Hematopoietic multipotent progenitor cell treated with erythropoietin and hydrocortisone succinate and interleukin-3 and kit ligand, for 8 days (in vitro differentiated cells): ENCODE measurements around the gene SPATA18.

ENCODE experiments used
- DNase-seq: peaks from one replicate; pipeline ENCODE4 v3.0.0-alpha.2; 2015

Gene SPATA18, protein sequence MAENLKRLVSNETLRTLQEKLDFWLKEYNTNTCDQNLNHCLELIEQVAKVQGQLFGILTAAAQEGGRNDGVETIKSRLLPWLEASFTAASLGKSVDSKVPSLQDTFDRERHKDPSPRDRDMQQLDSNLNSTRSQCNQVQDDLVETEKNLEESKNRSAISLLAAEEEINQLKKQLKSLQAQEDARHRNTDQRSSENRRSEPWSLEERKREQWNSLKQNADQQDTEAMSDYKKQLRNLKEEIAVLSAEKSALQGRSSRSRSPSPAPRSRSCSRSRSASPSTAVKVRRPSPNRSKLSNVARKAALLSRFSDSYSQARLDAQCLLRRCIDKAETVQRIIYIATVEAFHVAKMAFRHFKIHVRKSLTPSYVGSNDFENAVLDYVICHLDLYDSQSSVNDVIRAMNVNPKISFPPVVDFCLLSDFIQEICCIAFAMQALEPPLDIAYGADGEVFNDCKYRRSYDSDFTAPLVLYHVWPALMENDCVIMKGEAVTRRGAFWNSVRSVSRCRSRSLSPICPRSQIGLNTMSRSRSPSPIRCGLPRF

DNA sequence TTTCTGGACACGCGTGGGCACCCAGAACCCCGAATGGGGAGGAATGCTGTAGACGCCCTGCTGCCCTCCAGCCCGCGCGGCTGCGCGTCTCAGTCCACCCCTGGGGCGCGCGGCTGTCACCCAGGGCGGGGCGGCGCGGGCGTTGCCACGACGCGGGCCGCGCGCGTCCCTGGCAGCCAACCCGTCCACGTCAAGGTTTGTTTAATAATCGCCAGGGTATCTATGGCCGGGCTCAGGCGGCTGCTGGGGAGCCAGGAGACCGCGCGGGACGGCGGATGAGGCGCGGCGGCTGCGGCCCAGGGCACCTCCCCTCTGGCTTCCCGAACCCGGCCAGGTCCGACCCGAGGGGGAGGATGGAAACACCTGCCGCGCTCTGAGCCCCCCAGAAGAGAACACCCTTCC lies at the start of gene SPATA18:
SPATA18 (plus strand) TSS at position 92 of the 402 bp plus-strand sequence. CDS start 401 bp downstream, outside the sequence.
- no peak for DNase-seq

DNA sequence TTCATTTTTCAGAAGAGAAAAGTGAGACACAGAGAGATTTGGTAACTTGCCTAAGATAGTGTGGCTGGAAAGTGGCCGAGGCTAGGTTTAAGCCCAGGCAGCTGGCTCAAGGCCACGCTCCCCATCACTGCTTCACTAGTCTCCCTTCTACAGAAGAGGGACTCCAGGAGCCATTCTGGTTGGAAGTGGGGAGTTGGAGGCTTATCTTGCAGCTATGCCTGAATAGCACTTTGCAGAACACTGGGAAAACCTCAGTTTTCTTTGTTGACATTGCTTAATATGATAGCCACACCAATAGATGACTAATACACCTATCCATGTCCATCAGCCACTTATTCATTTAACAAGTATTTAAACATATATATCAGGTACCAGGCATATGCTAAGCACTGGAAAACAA lies 49.5 kb upstream of the SPATA18 start:
- no peak for DNase-seq

DNA sequence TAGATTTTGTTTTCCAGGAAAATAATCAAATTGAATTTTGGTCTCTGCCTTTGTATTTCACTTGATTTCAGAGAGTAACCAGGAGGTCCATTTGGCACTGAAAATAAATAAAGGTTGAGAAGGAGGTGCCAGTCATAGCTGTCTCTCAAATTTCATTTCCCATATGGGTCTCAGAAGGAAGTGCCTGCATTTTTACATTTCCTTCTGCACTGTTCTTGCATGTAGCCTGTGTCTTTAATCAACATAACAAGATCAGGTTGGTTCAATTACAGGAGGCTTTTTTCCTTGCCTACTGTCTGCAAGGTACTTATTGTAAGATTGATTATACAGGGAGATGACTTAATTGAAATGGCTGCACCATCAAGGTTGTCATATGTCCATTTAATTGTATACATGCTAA lies 46.7 kb upstream of the SPATA18 start:
- no peak for DNase-seq

DNA sequence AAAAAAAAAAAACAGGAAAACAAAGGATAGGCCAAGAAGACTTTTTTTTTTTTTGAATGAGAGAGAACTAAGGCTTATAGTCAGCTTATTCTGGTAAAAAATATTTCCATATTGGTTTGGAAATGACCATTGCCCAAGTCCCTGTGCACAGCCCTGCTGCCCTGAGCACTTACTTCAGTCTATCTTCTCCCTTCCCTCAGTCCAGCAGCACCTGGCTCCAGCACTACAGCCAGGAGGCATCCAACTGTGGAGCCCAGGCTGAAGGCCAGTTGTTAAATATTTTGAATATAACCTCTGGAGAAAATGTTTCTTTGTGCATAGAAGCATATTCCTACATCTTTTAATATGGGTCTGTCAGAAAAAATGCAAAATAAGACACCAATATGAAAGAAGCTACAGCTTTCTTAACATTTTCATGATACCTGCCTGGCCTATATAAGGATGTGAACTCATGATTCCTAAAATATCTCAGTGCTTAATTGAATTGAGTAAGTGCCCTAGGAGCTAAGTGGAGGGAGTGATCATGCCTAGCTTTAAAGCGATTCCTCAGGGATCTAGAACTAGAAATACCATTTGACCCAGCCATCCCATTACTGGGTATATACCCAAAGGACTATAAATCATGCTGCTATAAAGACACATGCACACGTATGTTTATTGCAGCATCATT lies 45.4 kb upstream of the SPATA18 start:
- DNase-seq, result no peak

DNA sequence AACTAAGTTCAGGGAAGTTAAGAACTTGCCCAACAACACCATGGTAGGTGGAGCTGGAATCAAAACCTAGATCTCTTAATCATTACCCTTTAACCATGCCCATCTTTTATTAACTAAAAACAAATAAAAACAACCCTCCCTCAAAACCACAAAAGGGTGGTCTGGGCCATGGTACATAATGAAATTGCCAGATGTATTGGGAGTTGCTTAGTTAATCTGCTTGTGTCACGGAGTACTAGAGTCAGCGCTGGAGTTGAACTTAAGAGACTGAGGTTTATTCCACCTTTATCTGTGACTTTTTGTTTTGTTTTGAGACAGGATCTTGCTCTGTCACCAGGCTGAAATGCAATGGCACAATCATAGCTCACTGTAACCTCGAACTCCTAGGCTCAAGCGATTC lies 44.2 kb upstream of the SPATA18 start:
- DNase-seq, result no peak

DNA sequence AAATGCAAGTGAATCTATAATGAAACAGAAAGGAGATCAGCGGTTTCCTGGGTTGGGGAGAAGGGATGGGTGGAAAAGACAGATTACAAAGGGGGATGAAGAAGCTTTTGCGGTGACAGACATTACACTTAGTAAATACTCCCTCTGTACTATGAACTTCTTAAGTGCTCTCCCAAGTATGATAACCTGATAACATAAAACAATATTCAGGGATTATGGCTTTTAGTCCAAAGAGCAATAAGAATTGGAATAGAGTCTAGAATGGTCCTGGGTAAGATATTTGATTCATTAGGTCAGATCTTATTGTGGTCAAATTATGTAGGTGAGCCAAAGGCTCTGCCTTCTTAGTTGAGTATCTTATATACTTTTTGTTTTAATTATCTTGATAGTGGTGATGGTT lies 40.1 kb upstream of the SPATA18 start:
- DNase-seq, result no peak

DNA sequence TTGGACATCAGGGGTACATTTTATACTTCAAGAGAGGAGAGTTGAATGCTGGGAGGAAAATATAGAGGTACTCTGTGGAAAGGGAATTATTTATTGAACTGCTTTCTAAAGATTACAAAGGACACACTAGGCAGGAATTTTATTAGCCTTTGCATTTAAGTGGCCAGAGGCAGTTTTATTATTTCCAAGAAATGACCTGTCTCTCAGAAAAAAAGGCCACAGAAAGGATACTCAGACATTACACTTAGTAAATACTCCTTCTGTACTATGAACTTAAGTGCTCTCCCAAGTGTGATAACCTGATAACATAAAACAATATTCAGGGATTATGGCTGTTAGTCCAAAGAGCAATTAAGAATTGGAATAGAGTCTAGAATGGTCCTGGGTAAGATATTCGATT lies 38.5 kb upstream of the SPATA18 start:
- DNase-seq, result no peak

DNA sequence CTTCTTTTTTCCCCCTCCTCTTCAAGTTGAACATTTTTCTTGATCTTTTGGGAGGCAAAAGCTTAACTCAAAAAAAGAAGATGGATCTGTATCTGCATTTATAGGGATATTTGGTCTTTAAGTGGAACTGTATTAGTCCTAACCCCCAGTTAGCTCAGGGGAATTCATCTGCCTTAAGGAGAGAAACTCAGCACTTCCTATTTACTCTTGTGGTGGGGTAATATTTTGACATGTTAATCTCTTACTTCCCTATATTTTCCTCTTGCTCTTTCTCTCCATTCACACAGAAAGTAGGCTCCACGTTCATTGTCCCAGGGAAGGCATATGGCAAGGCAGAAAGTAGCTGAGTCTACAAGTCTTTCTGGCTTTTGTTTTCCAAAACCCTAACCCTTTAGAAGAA lies 36.2 kb upstream of the SPATA18 start:
- no peak for DNase-seq

DNA sequence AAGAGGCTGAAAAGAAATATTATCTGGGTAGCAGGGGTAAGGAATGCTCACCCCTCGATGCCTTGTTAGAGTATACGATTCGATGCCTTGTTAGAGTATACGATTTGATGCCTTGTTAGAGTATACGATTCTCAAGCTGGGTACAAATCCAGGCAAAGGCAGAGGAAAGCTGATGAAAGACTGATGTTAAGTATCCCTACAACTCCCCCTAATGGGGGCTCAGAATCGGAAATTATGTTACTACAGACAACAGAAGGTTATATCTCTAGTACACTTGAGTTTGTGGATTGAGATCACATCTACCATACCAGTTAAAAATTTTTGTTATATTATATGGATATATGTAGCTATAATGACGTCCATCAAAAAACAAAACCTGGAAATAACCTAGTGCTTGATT lies 35.7 kb upstream of the SPATA18 start:
- peak; percentile 7 for DNase-seq

DNA sequence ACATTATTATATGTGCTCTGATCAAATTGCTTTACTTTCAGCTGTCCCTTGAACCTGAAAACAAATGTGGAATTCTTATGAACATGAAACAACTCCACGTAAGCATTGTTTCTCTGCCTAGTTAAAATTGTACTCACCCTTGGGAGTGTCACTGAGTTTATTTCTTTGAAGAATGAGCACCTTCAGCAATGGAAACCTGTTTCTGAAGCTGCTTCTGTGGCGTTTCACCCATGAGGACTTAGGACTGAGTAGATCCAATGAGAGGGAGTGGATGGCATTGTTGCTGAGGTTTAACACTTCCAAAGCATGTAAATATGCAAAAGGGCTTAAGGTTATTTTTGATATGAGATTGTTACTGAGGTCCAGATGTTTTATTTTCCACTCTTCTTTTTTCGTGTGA lies 34.1 kb upstream of the SPATA18 start:
- no peak for DNase-seq

DNA sequence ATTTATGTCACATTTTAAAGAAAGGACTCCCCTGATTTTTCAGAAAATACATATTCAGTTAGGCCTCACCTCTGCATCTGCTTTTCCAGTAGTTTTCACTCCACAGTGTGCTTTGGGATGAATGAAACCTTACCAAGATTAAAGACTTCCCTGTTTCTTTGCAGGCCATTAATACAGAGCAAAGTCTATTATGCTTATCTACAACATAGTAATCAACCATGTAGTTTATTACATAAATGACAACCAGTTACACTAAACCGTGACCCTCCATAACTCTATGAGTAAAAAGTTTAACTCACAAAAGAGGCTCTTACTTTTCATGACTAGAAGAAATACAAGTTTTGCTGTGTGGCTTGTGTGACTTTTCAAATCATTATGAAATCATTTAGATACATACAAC lies 33.3 kb upstream of the SPATA18 start:
- no peak for DNase-seq

DNA sequence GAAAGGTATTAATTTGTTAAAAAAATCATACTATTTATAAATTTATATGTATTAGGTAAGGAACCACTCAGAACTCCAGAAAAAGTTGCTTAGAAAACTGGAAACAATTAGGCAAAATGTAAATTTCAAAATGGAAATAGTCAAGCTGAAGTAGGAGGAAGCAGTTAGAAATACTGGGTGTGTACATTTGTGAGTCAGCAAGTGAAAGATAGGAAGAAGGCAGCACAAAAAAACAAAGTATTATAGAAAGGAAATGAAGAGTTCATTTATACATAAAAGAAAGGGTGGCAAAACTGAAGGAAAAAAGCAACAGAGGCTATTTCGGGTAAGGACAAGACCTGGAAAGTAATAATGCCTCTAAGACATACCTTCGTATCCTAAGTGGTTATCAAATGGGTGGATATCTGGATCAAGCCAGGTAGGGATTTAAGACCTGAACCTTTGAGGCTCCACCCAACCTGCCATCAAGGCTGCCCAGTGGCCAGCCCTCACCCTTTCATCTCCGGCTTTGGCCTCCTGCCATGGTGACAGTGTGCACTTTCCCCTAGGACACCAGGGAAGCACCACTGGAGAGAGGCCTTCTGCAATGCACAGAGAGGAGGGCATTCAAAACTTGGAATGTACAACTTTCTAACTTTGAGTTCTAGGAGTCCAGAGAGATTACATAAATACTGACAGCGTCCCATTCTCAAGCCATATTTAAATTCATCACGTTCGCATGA lies 31.0 kb upstream of the SPATA18 start, which contains the start of gene LRRC66:
LRRC66 (minus strand) TSS at position 428 of the 722 bp plus-strand sequence. CDS start 2,750 bp downstream, outside the sequence.
- no peak for DNase-seq

DNA sequence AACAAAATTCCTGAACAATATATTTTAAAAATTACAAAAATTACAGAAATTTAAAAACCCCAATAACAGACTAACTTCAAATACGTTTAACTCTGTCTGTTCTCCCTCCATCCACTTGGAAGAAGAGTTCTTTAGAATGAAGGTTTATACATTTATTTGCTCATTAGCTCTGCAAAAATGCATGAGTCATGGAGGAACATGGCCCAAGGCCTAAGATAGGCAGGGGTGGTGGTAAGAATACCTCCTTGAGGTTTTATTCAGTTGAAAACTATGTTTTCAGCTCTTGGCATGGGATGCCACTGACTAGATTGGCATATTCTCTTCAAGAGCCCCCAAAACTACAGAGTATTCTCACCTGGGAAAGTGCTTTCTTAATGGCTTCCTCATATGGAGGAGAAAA lies 22.1 kb upstream of the SPATA18 start:
- DNase-seq, result no peak

DNA sequence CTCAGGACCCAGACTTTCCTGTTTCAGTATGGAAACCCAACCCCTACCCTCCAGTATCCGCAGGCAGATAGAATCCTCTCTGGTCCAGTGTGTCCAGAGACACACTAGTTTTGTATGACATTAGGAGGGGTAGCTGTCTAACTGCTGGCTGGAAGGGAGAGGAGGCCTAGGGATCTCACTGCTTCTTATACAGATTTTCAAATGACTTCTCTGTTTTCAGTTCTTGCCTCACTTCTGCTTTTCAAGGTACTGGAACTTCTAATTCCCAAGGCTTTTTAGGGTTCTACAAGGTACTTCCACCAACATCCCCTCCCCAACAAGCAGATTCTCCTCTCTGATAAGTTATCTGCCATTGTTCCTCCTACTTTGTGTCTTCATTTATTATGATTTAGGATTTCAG lies 19.1 kb upstream of the SPATA18 start:
- no peak for DNase-seq

DNA sequence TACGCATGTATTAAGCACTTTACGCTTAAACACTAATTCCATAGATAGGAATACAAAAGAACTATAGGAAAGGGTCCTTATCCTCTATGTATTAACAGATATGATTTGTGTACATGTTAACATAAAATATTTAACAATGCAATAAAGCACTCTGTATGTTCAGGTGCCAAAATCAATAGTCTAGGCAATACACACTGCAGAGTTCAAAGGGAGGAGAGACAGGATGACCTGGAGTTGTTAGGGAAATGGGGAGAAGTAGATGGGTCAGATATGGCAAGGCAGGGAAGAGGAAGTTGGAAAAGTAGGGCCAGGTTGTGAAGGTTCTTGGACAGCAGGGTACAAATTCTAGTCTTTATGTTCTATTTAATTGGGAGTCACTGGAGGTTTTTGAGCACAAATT lies 15.9 kb upstream of the SPATA18 start:
- DNase-seq, result no peak

DNA sequence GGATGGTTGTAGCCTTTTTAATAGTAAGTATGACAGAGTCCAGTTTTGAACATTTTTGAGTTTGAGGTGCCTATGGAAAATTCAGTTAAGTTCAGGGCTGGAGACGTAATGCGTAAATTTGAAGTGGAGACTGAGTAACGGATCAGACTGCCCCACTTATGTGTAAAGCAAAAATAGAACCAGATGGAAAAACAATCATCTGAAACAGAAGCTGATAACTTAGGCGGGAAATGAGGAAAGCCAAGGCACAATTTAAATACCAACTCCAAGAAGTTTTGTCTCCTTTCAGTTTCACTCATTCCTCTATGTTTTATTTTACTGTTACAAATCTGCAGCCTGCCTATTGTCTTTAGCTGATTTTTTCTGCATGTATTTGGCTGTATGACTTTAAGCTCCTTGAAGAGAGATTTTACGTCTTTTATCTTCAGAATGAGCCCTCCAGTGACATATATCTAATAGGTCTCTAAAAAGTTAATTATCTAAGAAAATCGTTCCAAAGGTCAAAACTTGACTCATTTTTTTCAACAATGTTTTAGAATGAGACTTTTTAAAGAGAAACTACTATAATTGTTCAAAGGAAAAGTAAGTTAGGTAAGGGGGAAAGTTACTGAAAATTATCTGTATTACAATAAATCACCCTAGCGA lies 14.1 kb upstream of the SPATA18 start:
- no peak for DNase-seq

DNA sequence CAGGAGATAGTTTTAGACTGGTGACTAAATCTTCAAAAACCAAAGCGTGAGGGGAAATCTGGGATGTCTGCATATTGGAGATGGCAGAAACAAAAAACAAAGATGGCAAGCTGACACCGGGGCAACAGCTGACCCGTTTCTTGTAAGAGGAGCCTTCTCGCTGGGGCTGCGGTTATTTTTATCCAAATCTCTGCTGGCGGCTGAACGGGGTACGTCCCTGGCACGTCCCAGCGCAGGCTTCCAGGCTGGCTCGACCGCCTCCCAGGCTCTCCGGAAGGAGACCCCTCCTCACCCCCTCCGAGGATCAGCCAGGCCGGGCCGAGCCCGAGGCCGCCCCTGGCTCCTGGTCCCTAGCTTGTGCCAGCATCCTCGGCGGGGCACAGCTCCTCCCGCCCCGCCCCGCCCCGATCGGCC lies 13.4 kb upstream of the SPATA18 start:
- no peak for DNase-seq

DNA sequence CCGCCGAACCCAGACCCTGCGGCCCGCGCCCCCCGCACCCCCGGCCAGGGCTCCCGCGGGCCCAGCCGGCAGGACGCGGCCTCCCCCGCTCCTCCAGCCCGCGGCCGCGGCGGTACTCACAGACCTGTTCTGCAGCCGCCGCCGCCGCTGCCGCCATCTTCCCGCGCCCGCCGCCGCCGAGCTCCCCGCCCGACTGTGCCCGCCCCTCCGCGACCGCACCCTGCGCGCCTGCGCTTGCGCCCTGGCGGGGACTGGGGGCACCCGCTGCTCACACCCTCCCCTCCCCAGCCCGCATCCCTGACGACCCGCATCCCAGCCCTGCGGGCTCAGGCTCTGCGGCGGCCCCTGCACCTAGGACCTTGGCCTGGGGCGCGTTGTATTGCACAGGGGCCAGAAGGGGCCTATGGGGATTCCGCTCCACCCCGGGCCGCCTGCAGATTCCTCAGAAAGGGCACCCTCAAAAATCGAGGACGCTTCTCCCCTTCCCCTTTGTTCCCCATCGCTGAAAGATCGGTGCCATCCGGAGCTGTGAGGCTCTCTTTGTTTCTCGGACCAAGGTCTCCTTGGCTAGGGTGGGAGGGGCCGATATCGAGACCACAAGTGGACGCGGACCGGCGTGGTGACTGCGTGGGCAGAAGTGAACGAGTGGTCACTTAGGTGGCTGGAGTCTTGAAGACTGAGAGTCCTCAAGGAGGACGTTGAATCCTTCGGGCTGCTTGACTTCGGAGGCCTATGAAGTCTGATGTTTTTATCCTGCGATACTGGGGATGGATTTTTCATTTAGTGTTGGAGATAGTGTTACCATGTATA lies 12.8 kb upstream of the SPATA18 start, which contains the start of gene SGCB:
SGCB (minus strand) TSS at position 197 of the 810 bp plus-strand sequence; CDS start at position 157, 40 bp downstream.
- no peak for DNase-seq

DNA sequence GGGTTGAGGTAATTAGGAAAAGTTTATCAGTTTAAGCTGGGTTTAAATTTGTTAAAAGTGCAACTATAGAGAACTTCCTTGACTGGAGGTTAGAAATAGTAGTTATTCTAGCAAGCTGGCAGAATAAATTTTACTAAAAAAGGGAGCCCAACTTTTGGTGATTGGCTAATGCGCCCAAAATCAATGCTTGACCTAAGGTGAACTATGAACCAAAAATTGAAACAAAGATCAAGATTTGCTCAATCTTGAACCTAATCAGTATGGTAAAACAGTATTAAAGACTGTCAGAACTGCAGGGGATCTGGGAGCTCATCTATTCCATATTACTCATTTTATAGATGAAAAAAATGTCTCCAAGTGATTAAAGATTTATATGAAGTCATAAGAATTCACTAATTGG lies 6.1 kb upstream of the SPATA18 start:
- DNase-seq, result no peak

DNA sequence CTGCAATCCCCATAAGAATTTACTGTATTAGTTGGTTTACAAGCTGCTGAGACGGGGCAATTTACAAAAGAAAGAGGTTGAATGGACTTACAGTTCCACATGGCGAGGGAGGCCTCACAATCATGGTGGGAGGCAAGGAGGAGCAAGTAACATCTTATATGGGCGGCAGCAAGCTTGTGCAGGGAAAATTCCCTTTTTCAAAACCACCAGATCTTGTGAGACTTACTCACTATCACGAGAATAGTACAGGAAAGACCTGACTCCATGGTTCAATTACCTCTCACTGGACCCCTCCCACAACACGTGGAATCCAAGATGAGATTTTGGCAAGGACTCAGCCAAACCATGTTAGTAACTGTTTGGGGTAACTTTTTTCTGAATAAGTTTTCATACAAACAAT lies 1.8 kb upstream of the SPATA18 start:
- no peak for DNase-seq

DNA sequence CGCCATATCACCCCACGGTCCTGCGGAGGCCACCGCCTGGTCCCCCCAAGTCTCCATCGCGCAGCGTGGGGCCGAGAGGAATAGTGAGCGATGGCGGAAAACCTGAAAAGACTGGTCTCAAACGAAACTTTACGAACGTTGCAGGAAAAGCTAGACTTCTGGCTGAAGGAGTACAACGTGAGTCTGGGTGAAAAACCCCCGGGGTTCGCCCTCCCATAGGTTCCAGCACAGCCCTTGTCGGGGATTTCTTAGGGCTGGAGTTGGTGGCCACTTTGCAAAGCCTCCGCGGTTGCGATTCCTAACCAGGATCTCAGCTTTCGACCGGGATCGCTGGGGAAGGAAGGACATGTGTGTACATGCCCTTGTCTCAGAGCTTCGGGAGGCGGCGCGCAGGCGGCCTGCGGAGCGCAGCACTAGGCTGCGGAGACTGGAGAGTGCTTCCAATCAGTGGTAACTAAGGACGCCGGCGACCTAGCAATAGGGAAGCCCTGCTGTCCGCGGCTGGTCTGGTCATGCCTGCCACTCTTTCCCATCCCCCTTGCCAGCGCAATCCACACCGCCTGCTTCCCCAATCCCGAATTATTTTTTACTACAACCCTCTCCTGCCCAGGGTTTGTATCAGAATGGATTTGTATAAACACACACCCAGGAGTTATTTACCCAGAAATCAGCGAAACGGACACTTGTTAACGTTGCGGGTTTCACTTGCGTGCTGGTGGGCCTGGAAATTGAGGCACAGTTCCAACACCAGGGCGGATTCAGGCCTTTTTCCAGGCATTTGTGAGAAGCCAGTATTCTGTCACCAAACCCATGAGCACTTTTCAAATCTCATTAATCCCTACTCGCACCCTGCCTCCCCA lies 741 bp downstream of the SPATA18 start:
- DNase-seq, result peak; percentile 3
